GM23338 (cell line): ENCODE results near the gene KIAA1755. TPM values are rescaled to one million over a fixed set of nuclear protein-coding genes. Genes with fewer than 3 reads are reported as not detected.

Experiments used
- ATAC-seq: fragments of 200-7000 bp; cut with Tn5 transposase; 3 replicates; pipeline ENCODE4 v1.9.1; 2020
- DNase-seq: peaks from one replicate; pipeline ENCODE4 v3.0.0-alpha.2; 2015; ENCODE audit warnings: low spot score
- H2AFZ ChIP-seq: fragments of 200-600 bp; sonication (generic); 2 replicates; pipeline ENCODE4 v1.8.0; 2016; ENCODE audit warnings: antibody characterized with exemption, mild to moderate bottlenecking, moderate library complexity
- H3F3A ChIP-seq: fragments of 200-600 bp; sonication (generic); replicated peaks from 2 replicates; pipeline ENCODE4 v1.8.0; 2017; ENCODE audit warnings: antibody characterized with exemption, mixed run types, low read depth
- H3K27ac ChIP-seq: fragments of 200-600 bp; sonication (generic); 2 replicates; pipeline ENCODE4 v1.6.1; 2016; ENCODE audit warnings: low read depth
- H3K27me3 ChIP-seq: fragments of 200-600 bp; sonication (generic); 2 replicates; pipeline ENCODE4 v1.8.0; 2016; ENCODE audit warnings: mild to moderate bottlenecking, mixed run types, moderate library complexity; ENCODE audit not compliant: insufficient read depth
- H3K36me3 ChIP-seq: fragments of 200-600 bp; sonication (generic); 2 replicates; pipeline ENCODE4 v1.8.0; 2016; ENCODE audit warnings: mild to moderate bottlenecking; ENCODE audit not compliant: insufficient read depth
- H3K4me1 ChIP-seq: fragments of 200-600 bp; sonication (generic); 2 replicates; pipeline ENCODE4 v1.8.0; 2016; ENCODE audit warnings: mild to moderate bottlenecking, moderate library complexity; ENCODE audit not compliant: insufficient read depth
- H3K4me2 ChIP-seq: fragments of 200-600 bp; sonication (generic); 2 replicates; pipeline ENCODE4 v1.7.1; 2017; ENCODE audit warnings: mixed run types
- H3K4me3 ChIP-seq: fragments of 200-600 bp; sonication (generic); 2 replicates; pipeline ENCODE4 v1.6.1; 2016; ENCODE audit warnings: mixed run types
- H3K79me2 ChIP-seq: fragments of 200-600 bp; sonication (generic); replicated peaks from 2 replicates; pipeline ENCODE4 v1.8.0; 2017; ENCODE audit warnings: mild to moderate bottlenecking; ENCODE audit not compliant: insufficient read depth
- H3K9me2 ChIP-seq: fragments of 200-600 bp; sonication (generic); 2 replicates; pipeline ENCODE4 v1.8.0; 2017; ENCODE audit not compliant: insufficient read depth
- H4K20me1 ChIP-seq: fragments of 200-600 bp; sonication (generic); replicated peaks from 2 replicates; pipeline ENCODE4 v1.8.0; 2017; ENCODE audit warnings: mild to moderate bottlenecking; ENCODE audit not compliant: insufficient read depth
- H3K27ac Mint-ChIP-seq: 2 replicates; pipeline ENCODE4 v1.8.0; 2020; ENCODE audit warnings: inconsistent platforms, mild to moderate bottlenecking, moderate library complexity, mixed read lengths
- H3K27me3 Mint-ChIP-seq: 3 replicates; pipeline ENCODE4 v1.8.0; 2022; ENCODE audit warnings: low read depth, mild to moderate bottlenecking, moderate library complexity, mixed read lengths, inconsistent platforms; ENCODE audit not compliant: insufficient read depth, poor library complexity
- H3K36me3 Mint-ChIP-seq: 3 replicates; pipeline ENCODE4 v1.8.0; 2021; ENCODE audit warnings: low read depth, mild to moderate bottlenecking, inconsistent platforms, moderate library complexity, mixed read lengths
- H3K4me1 Mint-ChIP-seq: 3 replicates; pipeline ENCODE4 v1.8.0; 2020; ENCODE audit warnings: mild to moderate bottlenecking, inconsistent platforms, mixed read lengths
- H3K4me3 Mint-ChIP-seq: 3 replicates; pipeline ENCODE4 v1.8.0; 2021; ENCODE audit warnings: moderate library complexity, mild to moderate bottlenecking, inconsistent platforms, mixed read lengths
- H3K9me3 Mint-ChIP-seq: 3 replicates; pipeline ENCODE4 v1.8.0; 2020; ENCODE audit warnings: moderate library complexity, mild to moderate bottlenecking, inconsistent platforms, mixed read lengths
- CREB1 ChIP-seq: fragments of 250-450 bp; sonication (Bioruptor Pico); IDR thresholded peaks from 2 replicates; pipeline ENCODE4 v1.5.0; 2020; ENCODE audit warnings: low read depth, mild to moderate bottlenecking, moderate library complexity
- CTCF ChIP-seq, 2 experiments: fragments of 200-600 bp in 1 of 2; sonication (generic) in 1 of 2; conservative IDR thresholded peaks; 2 replicates each; pipeline versions ENCODE4 v1.5.1 to v1.6.1; 2016 to 2017; ENCODE audit warnings: antibody characterized with exemption in 2 of 2, low read depth in 2 of 2, mild to moderate bottlenecking in 2 of 2, moderate library complexity in 1 of 2
- ETS1 ChIP-seq: IDR thresholded peaks from 2 replicates; pipeline ENCODE4 v1.6.1; 2016; ENCODE audit warnings: antibody characterized with exemption
- EZH2 ChIP-seq: fragments of 200-600 bp; sonication (generic); IDR thresholded peaks from one replicate; pipeline ENCODE4 v1.8.0; 2017; ENCODE audit warnings: antibody characterized with exemption, mild to moderate bottlenecking, low read depth; ENCODE audit not compliant: unreplicated experiment
- EZH2phosphoT487 ChIP-seq: fragments of 200-600 bp; sonication (generic); IDR thresholded peaks from one replicate; pipeline ENCODE4 v1.8.1; 2018; ENCODE audit warnings: antibody characterized with exemption; ENCODE audit not compliant: unreplicated experiment
- JUNB ChIP-seq: IDR thresholded peaks from one replicate; pipeline ENCODE4 v1.6.1; 2016; ENCODE audit warnings: antibody characterized with exemption; ENCODE audit not compliant: unreplicated experiment
- NANOG ChIP-seq: IDR thresholded peaks from 2 replicates; pipeline ENCODE4 v1.6.1; 2016; ENCODE audit warnings: antibody characterized with exemption, borderline replicate concordance
- POLR2AphosphoS5 ChIP-seq: IDR thresholded peaks from 2 replicates; pipeline ENCODE4 v1.6.1; 2016; ENCODE audit warnings: antibody characterized with exemption, low read depth
- REST ChIP-seq: IDR thresholded peaks from one replicate; pipeline ENCODE4 v1.6.1; 2018; ENCODE audit warnings: antibody characterized with exemption; ENCODE audit not compliant: unreplicated experiment
- STAT1 ChIP-seq: IDR thresholded peaks from one replicate; pipeline ENCODE4 v1.6.1; 2016; ENCODE audit warnings: antibody characterized with exemption; ENCODE audit not compliant: unreplicated experiment
- ZNF114 ChIP-seq: fragments of 250-450 bp; sonication (Bioruptor Pico); IDR thresholded peaks from 2 replicates; pipeline ENCODE4 v1.5.0; 2020; ENCODE audit warnings: mild to moderate bottlenecking, moderate library complexity
- ZNF331 ChIP-seq: fragments of 250-450 bp; sonication (Bioruptor Pico); IDR thresholded peaks from 2 replicates; pipeline ENCODE4 v1.5.0; 2020; ENCODE audit warnings: low read depth, mild to moderate bottlenecking, moderate library complexity
- ZNF462 ChIP-seq: fragments of 250-450 bp; sonication (Bioruptor Pico); IDR thresholded peaks from 2 replicates; pipeline ENCODE4 v1.5.0; 2020; ENCODE audit warnings: mild to moderate bottlenecking, moderate library complexity
- polyA plus RNA-seq: library from polyadenylated mRNA; unstranded; fragments of >200 nt; fragmentation: Nextera tagmentation; extraction: Ambion mirVana; gene quantifications from 2 replicates; pipeline ENCODE4 v1.2.1, GENCODE V29; 2016
- total RNA-seq: library from RNA; depleted of rRNA; stranded (reverse); fragments of >200 nt; shearing (Covaris generic); gene quantifications from 2 replicates; pipeline ENCODE4 v1.2.3, GENCODE V29; 2014

KIAA1755 gene
- total and polyA plus RNA-seq, 2 experiments from 2014 or later = 0.28 TPM; not detected in 1

- TF ChIP-seq ZNF462 (CRISPR knock-in tag) = no peak
- no peak for TF ChIP-seq JUNB
- no peak for TF ChIP-seq STAT1
These were observed 88.1 kb downstream of the KIAA1755 start (continued) for GRCh38 chr20:38172408-38172807.

- DNase-seq (no peak), ATAC-seq (no peak)
- Mint-ChIP-seq H3K9me3 (no peaks in the 10 kb centered on the region), H3K27ac (no peak overlapping the region), H3K27me3 (no peaks in the 10 kb centered on the region), H3K4me3 (no peak overlapping the region), H3K4me1 (peaks cover 5% of the 10 kb centered on the region; the same call in 2 of the 3 replicates), H3K36me3 (no peaks in the 10 kb centered on the region)
- no peaks in the 10 kb centered on the region for H3F3A ChIP-seq
- H3K9me2 ChIP-seq = no peaks in the 10 kb centered on the region
- peaks cover 8% of the 10 kb centered on the region for H3K4me1 ChIP-seq
- H3K27me3 ChIP-seq = no peaks in the 10 kb centered on the region
- no peak overlapping the region for H2AFZ ChIP-seq
- no peaks in the 10 kb centered on the region for H3K79me2 ChIP-seq
- H3K4me2 ChIP-seq = no peak overlapping the region
- H3K36me3 ChIP-seq = no peaks in the 10 kb centered on the region
- no peaks in the 10 kb centered on the region for H4K20me1 ChIP-seq
- no peak overlapping the region for H3K4me3 ChIP-seq
- no peak overlapping the region for H3K27ac ChIP-seq
- no peak for TF ChIP-seq ZNF331 (CRISPR knock-in tag)
- no peak for TF ChIP-seq CTCF (conservative IDR thresholded peaks at IDR 0.05; ENCODE audit: low read depth in 2 of 2)
- TF ChIP-seq JUNB = no peak
- no peak for TF ChIP-seq EZH2phosphoT487
- TF ChIP-seq STAT1 = no peak
- TF ChIP-seq EZH2 = no peak
- no peak for TF ChIP-seq REST
- TF ChIP-seq POLR2AphosphoS5 = no peak
- TF ChIP-seq CREB1 (CRISPR knock-in tag) = no peak
- no peak for TF ChIP-seq NANOG
- no peak for TF ChIP-seq ETS1
- no peak for TF ChIP-seq ZNF114
These were observed 88.9 kb downstream of the KIAA1755 start for GRCh38 chr20:38171675-38172043.
